Measurements from ENCODE around the gene PNPLA5. TPM values are rescaled to one million over a fixed set of nuclear protein-coding genes. Genes with fewer than 3 reads are reported as not detected.

Gene PNPLA5
- total RNA-seq, 1 donor from 2014 or later, result not detected

GRCh38 chr22:43901976-43902643 lies 10.3 kb upstream of the PNPLA5 start:
- intact Hi-C loops (cut with micrococcal nuclease), result no loop called here

DNA sequence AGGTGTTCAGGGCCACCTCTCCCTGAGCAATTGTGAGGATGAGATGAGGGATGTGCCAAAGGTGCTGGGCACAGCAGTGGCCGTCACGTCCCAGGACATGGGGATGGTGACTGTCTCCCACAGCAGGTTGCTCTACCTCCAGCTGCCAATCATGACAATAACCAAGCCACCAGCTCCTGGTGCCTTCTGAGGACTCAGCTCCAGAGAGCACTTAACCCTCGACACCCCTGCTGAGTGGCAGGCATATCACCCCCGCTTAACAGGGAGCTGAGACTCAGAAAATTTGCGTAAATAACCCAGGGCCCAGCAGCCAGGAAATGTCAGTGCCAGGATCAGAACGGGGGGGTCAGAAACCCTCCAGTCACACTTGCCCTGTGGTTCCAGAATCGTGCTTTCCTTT lies 8.4 kb upstream of the PNPLA5 start:
- intact Hi-C loops (cut with micrococcal nuclease), result no loop called here

DNA sequence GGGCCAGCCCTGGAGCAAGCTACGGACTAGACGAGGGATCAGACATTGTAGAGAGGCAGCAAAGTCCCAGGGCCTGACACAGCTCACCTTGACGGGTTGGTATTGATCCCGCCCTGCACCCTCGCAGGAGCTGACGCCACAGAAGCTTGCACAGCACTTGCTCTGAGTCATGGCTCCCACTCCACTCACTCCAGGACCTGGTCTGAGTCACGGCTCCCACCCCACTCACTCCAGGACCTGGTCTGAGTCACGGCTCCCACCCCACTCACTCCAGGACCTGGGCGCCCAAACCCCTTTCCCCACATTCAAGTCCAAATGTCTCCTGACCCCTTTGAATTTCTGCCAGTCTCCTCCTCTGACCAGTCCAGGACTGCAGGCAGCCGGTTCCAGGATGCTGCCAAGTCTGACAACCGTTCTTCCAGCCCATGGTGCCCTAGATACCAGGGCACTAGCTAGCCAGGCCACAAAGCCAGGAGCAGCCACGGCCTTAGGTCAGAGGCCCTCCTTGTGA lies 6.0 kb upstream of the PNPLA5 start:
- intact Hi-C loops (cut with micrococcal nuclease), result no loop called here

- intact Hi-C loops (cut with micrococcal nuclease), result no loop called here
Measured at GRCh38 chr22:43895986-43896645, 4.3 kb upstream of the PNPLA5 start.

DNA sequence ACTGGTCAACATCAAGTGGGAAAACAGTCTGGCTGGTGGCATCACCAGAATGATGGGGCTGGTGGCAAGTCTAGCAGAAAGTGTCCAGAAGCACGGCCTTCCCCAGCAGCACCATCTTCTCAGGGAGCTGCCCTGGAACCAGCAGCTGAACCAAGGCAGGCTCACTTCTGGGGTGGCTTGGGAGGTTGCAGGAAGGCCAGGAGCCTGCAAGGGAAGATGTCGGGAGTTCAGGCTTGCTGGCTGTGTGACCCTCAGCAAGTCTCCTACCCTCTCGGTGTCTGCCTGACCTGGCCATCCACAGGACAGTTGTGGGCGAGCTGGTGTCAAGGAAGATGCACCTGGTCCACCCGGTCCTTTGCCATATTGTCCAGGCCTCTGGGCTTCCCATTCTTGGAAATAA lies 2.3 kb upstream of the PNPLA5 start:
- intact Hi-C loops (cut with micrococcal nuclease), result no loop called here

- intact Hi-C loops (cut with micrococcal nuclease), result no loop called here
Measured at GRCh38 chr22:43893266-43893665, 1.5 kb upstream of the PNPLA5 start.

DNA sequence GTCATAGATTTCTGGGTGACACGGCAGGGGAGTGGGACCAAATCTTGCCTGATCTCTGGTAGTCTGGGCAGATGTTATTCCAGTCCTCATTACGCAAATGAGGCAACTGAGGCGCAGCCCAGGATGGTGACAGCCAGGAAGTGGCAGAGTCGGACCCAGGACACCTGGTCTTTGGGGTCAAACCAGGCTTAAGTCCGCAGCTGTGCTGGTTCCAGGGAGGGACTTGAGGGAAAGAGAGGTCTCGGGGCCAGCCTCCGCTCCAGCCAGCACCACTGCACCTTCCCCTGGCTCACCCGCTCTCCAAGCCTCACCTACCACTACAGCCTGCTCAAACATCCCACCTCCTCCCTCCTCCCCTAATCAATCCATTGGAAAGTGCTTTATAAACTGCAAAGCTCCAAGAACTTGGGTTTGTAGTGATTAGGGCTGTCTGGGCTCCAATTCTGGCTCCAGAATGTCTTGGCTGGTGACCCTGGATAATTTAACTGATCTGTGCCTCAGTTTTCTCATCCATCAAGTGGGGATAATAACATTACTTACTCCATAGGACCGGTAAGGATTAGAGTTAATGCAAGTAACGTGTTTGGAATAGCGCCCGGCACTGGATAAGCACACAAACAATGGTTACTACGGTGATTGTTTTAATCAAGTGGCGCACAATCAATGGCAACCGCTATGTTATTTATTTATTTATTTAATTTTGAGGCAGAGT lies 526 bp upstream of the PNPLA5 start:
- intact Hi-C loops (cut with micrococcal nuclease), result no loop called here

DNA sequence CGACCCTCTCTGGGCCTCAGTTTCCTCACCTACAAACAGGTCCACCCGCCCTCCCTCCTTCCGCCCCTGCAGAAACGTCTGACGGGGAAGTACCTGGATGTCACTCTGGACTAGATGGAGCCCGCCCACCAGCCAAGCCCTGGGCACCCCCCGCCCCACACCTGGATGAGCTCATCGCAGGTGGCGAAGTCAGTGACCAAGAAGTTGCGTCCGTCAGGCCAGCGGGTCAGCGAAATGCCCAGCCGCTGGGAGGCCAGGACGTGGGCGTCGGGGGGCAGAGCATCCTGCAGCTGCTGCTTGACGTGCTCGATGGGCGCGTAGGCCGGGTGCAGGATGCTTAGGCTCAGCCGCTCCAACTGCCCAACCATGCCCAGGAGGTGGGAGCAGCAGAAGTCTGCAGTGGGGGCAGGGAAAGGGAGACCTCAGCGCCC lies 897 bp downstream of the PNPLA5 start:
- intact Hi-C loops (cut with micrococcal nuclease), result no loop called here

- intact Hi-C loops (cut with micrococcal nuclease), result no loop called here
Measured at GRCh38 chr22:43889860-43890253, 2.0 kb downstream of the PNPLA5 start.

- intact Hi-C loops (cut with micrococcal nuclease), result no loop called here
Measured at GRCh38 chr22:43889201-43889859, 2.5 kb downstream of the PNPLA5 start.

DNA sequence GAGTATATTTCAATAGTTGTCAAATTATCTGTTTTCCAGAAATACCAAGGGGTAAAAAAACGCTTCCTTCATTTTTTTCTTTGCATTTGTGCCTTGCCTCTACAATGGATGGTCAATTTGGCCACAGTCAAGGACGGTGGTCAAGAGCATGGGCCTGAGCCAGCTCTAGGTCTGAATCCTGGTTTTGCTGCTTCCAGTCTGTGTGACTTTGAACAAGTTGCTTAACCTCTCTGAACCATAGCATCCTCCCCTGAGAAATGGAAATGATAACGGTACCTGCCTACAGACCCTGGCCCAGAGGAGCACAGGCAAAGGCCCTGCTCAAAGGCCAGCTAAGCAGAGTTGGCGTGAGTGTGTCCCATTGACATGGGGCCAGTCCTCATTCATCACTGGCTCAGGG lies 3.1 kb downstream of the PNPLA5 start:
- intact Hi-C loops (cut with micrococcal nuclease), result no loop called here

DNA sequence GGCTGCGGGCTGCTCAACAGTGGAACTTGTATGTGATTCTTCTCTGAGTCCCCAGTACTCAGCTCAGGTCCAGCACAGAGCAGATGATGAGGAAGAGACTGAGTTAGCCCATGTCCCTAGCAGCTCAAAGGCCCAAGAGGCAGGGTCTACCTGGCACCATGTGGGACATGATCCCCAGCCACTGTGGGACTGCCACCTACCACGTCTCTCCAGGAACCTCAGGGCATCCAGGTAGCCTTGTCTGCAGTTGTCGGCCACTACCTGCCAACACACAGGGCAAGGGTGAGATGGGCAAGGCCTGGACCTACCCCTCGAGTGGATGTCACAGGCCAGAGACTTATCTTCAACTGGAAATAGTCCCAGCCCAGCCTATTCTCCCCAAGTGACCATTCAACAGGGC lies 4.4 kb downstream of the PNPLA5 start:
- intact Hi-C loops (cut with micrococcal nuclease), result no loop called here

GRCh38 chr22:43886231-43886630 lies 5.6 kb downstream of the PNPLA5 start:
- intact Hi-C loops (cut with micrococcal nuclease), result no loop called here

DNA sequence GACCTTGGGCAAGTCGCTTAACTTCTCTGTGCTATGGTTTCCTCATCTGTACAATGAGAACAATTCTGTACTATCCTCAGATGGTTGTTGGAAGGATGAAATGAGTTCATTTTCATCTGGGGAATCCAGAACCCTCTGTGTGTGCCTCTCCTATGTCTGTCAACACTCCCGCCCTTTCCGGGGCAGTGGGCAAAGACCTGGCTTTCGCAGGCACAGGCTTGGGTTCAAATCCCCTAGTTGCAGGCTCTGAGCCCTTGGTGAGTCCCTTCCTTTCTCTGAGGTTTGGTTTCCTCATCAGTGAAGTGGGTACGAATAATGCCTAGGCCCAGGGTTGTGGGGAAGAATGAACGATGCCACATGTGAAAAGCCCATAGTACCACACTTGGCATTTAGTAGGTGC lies 6.0 kb downstream of the PNPLA5 start:
- intact Hi-C loops (cut with micrococcal nuclease), result no loop called here

DNA sequence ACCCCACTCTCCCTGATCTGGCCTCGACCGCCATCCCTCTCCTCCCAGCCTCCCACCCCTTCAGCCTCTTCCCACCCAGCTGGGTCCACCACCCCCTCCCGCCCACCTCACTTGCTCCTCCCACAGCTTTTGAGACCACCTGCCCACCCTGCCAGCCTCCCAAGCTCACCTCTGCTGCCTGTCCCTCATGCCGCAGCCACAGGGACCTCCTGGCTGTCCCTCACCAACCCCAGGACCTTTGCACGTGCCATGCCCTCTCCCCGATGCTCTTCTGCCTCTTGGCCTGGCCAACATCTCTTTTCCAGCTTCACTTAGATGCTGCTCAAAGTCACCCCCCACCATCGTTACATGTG lies 6.5 kb downstream of the PNPLA5 start:
- intact Hi-C loops (cut with micrococcal nuclease), result no loop called here

GRCh38 chr22:43884600-43885318 lies 7.1 kb downstream of the PNPLA5 start:
- intact Hi-C loops (cut with micrococcal nuclease), result no loop called here

- intact Hi-C loops (cut with micrococcal nuclease), result loop anchor here (1.0 to 2.0 kb wide), 2 partner anchors 62 to 743 kb away; no protein-coding TSS in a partner anchor
Measured at GRCh38 chr22:43883719-43884415, 7.9 kb downstream of the PNPLA5 start.

GRCh38 chr22:43883012-43883661 lies 8.7 kb downstream of the PNPLA5 start:
- intact Hi-C loops (cut with micrococcal nuclease), result loop anchor here (1.0 to 2.0 kb wide), 2 partner anchors 63 to 744 kb away; no protein-coding TSS in a partner anchor

- intact Hi-C loops (cut with micrococcal nuclease), result loop anchor here (2.0 kb wide), 1 partner anchor 745 kb away; no protein-coding TSS in a partner anchor
Measured at GRCh38 chr22:43882122-43882767, 9.6 kb downstream of the PNPLA5 start.

Data from T-helper 1 cell treated with Interleukin-12 subunit alpha and Interleukin-12 subunit beta and Interleukin-4 antibody, amounts not matched to agents 30 ng/mL and 1 ng/mL, for 36 hours (primary cell).